NCI-H1930 (cell line): ENCODE results near the gene CACNA1C.
"Not testable (repeated sequence)": the region's sequence is repeated elsewhere in the genome, so short reads cannot be mapped to it uniquely, and the experiment has no call there.

Experiments
- DNase-seq, 2 experiments: peaks; one replicate each; lab custom pipeline; 2025; lab: John Stamatoyannopoulos, UW

Gene CACNA1C

GRCh38 chr12:2112401-2112800, 59.6 kb downstream of the CACNA1C start:
- DNase-seq, result no peak

- no peak for DNase-seq
Observed at GRCh38 chr12:2113119-2113912, 60.5 kb downstream of the CACNA1C start.

- no peak for DNase-seq
Observed at GRCh38 chr12:2114071-2114470, 61.3 kb downstream of the CACNA1C start.

DNA sequence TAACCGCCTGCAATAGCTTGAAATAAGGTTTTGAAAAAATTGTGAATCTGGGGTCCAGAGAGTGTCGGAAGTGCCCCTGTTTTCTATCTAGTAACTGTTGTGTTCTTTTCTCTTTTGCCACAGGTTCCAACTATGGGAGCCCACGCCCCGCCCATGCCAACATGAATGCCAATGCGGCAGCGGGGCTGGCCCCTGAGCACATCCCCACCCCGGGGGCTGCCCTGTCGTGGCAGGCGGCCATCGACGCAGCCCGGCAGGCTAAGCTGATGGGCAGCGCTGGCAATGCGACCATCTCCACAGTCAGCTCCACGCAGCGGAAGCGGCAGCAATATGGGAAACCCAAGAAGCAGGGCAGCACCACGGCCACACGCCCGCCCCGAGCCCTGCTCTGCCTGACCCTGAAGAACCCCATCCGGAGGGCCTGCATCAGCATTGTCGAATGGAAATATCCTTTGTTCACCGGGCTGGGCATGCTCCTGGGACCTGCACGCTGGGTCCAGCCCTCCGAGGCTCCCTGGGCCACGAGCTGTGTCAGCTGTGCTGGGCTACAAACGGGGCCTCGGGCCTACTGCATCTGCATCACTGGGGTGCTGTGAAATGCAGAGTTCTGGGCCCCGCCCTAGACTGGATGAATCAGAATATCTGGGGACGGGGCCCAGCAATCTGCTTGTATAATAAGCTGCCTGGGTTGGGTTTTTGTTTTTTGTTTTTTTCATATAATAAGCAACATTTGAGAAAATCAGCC, 62.5 kb downstream of the CACNA1C start:
- DNase-seq, result no peak

- no peak for DNase-seq
Observed at GRCh38 chr12:2117541-2117940, 64.8 kb downstream of the CACNA1C start.

- no peak for DNase-seq
Observed at GRCh38 chr12:2118061-2118460, 65.3 kb downstream of the CACNA1C start.

DNA sequence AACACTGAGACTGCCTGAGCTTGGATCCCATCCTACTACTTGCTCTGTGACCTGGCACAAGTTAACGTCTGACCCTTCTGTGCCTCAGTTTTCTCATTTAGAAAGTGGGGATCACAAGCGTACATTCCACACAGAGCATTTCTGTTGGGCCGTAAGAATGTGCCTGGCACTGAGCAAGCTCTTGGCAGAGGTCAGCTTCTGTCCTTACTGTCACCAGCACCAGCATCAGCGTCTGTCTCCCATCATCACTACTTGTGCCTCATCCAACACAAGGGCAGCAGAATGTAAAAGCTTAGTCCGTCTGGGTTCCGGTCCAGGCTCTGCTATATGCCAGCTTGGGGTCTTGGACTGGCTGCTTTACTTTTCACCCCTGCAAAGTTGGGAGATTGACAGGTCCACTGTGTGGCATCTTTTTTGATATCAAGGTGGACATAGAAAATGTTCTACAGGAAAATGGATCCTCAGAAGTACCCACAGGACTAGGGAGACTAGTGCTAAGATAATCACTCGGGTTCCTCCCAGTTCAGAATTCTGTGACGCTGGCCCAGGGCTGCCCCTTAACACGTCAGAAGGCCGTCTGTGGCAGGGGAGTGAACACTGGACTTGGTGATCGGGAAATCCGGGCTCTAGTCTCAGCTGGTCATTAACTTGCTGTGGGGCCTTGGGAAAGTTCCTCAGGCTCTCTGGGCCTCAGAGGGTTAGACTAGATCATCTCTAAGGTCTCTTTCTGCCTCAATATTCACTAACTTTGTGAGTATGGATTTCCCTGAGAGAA, 65.9 kb downstream of the CACNA1C start:
- DNase-seq, result no peak

GRCh38 chr12:2119266-2119665, 66.5 kb downstream of the CACNA1C start:
- DNase-seq, result no peak

GRCh38 chr12:2120982-2121758, 68.4 kb downstream of the CACNA1C start:
- DNase-seq, result no peak

GRCh38 chr12:2124466-2125023, 71.8 kb downstream of the CACNA1C start:
- no peak for DNase-seq

DNA sequence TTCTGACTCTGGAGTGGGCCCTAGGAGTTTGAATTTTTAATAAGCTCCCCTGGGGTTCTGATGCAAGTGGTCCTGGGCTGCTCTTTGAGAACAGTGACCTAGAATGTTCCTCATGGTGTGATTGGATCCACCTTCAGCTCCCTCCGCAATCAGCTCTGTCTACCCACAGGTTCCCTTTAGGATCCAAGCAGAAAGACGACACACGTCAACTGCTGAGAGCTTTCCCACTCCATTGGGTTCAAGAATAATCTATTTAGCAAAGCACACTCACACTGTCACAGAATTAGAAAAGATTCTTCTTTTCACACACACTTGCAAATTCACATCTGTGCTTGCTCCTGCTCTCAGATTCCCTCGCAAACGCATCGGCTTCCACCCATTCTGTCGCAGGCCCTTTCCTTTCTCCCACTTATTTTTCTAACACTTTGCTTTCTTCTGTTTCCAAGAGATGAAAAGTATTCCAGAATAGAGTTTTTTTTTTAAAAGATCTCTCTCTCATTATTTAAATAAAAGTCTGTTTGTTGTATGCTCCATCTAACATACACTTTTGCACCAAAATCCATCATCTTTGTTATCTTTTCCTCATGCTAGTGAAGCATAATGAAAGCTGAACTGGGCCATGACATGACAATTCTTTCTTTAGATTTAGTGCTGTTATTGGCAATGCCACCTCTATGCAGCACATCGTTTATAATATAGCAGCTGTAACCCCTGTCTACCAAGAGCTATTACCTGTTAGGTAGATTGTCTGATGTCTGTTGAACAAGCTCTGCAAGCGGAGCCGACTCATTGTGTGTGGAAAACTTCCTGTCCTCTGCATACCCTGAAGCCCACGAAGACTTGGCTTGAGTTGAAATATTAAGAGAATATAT, 73.1 kb downstream of the CACNA1C start:
- no peak for DNase-seq

GRCh38 chr12:2126676-2127406, 74.1 kb downstream of the CACNA1C start:
- no peak for DNase-seq

GRCh38 chr12:2129076-2129475, 76.3 kb downstream of the CACNA1C start:
- no peak for DNase-seq

GRCh38 chr12:2135661-2136418, 83.1 kb downstream of the CACNA1C start:
- DNase-seq, result not testable (repeated sequence)

DNA sequence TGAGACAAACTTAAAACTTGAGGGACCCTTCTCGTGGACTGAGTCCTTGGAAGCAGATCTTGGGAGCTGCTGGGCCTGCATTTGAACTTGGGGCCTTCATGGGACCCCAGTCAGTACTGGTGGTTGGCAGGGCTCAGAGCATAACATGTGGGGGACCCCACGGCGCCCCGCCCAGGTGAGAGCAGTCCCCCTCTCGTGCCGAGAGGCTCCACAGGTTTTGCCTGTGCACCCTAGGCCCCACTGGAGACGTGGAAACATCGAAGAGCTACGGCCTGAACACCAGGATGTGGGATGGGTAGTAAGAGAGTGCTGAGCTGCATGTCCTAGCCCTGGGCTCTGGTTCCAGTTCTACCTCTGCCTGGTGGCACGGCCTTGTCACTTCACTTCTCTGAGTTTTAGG, 84.1 kb downstream of the CACNA1C start:
- DNase-seq, result no peak

GRCh38 chr12:2137711-2138110, 84.9 kb downstream of the CACNA1C start:
- DNase-seq, result no peak

GRCh38 chr12:2138294-2138693, 85.5 kb downstream of the CACNA1C start:
- DNase-seq, result no peak

DNA sequence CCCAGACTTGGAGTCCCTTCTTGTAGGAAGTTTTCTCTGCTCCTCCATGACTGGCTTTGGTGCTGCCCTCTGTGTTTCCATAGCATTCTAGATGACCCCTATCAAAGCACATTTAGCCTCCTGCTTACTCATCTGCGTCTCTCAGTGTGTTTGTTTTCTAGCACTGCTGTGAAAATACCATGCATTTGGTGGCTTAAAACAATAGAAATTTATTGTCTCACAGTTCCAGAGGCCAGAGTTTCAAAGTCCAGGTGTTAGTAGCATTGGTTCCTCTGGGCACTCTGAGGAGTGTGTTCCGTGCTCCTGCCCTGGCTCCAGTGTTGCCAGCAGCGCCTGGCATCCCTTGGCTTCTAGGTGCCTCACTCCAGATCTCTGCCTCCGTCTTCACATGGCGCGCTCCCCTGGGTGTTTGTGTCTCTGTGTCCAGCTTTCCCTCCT, 86.1 kb downstream of the CACNA1C start:
- DNase-seq, result no peak

- no peak for DNase-seq
Observed at GRCh38 chr12:2139651-2140050, 86.9 kb downstream of the CACNA1C start.
